ENCODE results near the gene UQCC2.

UQCC2 gene

GRCh38 chr6:33742837-33743236, 31.3 kb upstream of the UQCC2 start:
- no peak for DNase-seq

DNA sequence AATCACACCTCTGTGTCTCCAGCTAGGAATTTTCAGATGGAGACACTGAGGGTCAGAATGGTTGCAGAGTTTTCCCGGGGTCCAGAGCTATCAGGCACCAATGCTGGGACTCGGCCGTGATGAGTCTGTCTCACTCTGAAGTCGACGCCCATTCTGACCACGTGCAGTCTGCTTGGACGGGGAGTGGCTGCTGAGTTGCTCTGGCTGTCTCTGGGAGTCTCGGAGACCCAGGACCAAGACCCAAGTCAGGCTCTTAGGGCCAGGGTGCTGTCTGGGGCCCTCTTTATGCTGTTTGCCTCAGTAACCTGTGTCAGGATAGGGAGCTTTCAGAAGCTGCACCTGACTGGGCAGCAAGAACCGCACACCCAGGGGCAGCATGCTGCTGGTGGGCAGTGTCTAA, 30.6 kb upstream of the UQCC2 start:
- DNase-seq: no peak

DNA sequence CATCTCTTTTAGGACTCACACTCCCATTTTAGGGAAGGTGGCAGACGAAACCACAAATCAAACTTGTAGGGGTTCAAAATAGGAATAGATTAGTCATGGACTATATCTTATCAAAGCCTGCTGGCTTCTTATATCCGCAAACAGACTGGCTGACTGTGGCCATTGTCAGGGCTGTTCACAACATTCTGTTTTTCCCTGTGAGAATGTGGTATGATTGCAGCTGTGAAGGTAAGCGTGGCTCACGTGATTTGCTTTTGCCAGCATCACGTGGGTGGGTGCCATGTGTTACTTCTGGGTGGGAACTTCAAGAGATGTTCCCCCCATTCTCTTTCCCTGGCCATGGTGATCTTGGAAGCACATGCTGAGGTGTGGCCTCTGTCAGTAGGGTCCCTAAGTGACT, 29.3 kb upstream of the UQCC2 start:
- DNase-seq: no peak

GRCh38 chr6:33740204-33740608, 28.7 kb upstream of the UQCC2 start:
- DNase-seq: no peak

DNA sequence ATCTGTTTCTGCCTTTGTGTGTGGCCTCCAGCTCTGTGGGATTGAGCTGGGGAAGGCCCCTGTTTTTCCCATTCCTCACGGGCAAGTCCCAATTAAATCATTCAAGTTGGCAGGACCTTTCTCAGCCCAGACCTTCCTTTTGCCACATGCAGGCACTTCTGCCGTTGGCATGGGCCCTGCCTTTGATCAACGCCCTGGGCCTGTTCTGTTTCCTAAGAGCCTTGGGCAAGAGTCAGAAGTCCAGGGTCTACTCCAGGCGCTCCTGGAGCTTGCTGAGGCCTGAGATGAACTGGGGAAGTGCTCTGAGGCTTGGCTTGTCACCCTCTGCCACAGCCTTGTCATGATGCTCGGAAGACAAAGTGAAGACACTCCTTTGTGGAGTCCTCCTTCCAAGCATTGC, 28.1 kb upstream of the UQCC2 start:
- no peak for DNase-seq

GRCh38 chr6:33738879-33739278, 27.4 kb upstream of the UQCC2 start:
- DNase-seq: no peak

- DNase-seq: no peak
Observed at GRCh38 chr6:33738153-33738552, 26.7 kb upstream of the UQCC2 start.

DNA sequence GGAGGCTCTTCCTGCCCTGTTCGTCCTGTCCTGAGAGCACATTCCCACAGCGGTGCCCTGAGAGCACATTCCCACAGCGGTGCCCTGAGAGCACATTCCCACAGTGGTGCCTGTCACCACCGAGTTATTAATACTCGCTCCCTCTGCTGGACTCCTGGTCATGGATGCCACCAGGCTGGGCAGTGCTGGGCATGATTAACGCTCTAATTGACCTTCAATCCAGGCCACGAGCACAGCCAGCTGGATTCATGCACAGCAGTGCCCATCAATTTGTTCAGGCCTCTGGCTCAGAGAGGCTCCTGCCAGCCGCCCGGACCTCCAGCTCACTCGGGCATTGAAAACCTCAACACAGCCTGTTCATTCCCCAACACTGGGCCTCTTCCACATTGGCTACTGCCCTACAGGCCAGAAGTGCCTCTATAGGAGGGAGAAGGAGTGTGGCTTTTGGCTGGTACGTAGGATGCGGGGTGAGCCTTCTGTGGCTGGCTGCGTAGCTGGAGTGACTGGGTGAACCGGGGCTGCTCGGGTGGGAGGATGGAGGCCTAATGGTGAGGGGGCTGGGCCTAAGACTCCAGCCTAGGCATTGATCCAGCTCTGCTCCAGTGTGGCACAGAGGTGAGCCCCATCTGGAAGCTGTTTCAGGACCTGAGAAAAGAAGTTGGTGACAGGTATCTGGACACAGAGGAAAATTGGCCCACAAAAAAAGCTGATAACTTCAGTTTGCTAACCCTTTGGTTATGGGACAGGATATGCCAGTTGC, 25.9 kb upstream of the UQCC2 start:
- no peak for DNase-seq

DNA sequence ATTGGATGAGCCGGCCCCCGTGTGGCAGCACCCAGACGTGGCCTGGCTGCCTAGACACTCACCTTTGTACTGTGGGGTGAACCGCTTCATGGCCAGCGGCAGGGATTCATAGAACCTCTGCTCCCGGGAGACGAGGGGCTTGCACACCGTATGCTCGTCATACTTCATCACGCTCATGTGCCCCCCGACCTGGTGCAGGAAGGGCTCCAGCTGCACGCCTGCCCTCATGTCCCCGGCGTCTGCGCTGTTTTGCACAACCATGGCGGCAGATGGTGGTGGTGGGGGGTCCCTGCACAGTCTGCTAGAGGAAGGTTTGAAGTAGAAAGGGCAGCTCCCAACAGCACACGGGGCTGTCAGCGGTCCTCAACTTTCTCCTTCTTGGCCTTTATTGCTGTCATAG, 23.7 kb upstream of the UQCC2 start:
- no peak for DNase-seq

DNA sequence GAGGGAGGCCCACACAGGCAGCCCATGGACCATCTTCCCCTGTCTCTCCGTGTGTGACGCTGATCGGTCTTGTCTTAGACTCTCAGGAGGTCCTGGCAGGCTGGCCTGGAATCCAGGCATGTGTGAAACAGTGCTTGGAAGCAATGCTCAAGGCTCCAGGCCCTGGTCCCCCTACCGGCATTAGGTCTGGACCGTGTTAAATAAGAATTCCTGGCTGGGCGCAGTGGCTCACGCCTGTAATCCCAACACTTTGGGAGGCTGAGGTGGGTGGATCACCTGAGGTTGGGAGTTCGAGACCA, 22.2 kb upstream of the UQCC2 start:
- DNase-seq: no peak

DNA sequence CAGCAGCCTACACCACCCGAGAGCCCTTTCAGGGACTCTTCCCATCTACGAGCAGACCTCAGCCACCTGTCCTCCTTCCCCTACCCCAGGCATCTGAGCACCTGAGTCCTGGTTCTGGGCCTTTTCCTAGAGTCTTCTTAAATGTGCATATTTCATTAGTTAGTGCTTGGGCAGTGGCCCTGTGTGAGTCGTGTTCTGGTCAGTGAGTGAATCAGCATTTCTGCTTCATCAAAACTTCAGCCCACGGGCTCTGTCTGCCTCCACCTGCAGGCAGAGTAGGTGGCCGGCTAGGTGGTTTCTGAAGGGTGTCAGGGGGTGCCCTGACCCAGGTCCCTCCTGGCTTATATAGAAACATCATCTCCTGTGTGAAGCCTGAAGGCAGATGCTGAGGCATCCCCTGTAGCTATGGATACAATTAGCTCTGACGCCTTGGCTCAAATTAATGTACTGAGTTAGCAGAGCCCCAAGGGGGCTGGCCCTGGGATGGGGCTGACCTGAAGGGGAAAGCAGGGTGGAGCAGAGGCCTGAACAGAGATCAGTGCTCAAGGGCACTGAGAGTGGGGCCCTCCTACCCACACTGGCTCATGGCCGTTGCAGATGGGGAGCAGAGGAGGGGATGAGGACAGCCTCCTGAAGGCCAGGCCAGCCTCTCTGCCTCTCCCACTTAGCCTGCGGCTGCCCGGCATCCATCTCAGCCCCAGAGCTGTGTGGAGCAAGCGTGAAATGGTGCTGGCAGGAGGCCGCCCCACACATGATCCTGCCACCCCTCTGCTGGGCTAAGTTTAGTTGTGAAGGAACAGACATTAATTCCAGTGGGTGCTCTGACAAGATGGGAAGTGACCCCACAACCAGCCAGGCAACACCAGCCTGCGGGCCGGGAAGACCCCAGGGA, 21.6 kb upstream of the UQCC2 start:
- no peak for DNase-seq

DNA sequence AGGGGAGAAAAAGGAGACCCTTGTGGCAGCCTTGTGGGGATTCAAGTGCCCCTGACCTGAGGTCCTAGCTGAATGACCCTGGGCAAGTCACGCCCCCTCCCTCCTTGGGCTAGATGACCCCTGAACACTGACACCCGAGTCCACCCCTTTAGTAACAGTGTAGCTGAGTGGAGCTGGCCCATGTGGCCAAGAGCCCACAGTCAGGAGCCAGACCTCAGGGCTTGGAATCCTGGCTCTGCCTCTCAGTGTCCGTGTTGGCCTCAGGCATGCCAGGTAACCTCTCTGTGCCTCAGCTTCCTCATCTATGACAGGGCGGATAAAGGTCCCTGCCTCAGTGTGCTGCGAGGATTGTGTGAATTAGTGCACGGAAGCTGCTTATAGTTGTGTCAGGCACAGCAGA, 20.9 kb upstream of the UQCC2 start:
- DNase-seq: no peak

GRCh38 chr6:33731751-33732282, 20.3 kb upstream of the UQCC2 start:
- DNase-seq: no peak

DNA sequence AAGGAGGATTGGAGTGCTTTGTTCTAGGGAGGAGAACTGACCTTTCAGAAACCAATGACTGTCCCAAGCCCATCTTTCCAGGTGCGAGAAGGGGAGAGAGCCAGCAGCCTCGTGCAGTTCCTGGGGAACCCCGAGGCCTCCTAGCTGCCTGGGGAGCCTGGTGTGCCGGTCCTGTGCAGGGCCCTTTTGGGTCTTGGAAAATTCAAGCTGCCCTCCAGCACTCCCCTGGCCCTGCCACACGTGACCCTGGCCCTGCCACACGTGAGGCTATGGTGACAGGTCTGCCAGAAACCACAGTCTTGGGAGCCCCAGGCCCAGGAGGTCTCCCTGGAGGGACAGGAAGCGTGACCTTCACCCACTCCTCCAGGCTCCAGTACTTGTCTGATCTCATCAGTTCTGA, 19.5 kb upstream of the UQCC2 start:
- DNase-seq: no peak

GRCh38 chr6:33730611-33731010, 19.1 kb upstream of the UQCC2 start:
- DNase-seq: no peak

DNA sequence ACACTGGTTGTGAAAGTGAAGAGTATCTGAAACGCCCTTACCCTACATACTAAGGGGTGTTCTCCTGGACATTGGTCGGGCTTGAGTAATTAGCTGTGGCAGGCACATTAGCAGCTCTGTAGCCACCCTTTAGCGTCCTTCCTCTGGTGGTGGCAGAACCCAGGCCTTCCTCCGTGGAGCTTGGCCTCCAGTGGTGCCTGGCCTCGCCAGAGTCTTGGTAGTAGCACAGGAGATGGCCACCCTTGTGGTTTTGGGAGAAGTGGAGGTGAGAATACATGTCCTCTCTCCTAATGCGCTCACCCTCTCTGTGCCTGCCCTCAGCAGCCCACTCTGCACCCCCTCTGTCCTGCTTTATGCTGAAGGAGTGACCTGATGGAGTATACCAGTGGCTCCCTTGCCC, 17.6 kb upstream of the UQCC2 start:
- no peak for DNase-seq

DNA sequence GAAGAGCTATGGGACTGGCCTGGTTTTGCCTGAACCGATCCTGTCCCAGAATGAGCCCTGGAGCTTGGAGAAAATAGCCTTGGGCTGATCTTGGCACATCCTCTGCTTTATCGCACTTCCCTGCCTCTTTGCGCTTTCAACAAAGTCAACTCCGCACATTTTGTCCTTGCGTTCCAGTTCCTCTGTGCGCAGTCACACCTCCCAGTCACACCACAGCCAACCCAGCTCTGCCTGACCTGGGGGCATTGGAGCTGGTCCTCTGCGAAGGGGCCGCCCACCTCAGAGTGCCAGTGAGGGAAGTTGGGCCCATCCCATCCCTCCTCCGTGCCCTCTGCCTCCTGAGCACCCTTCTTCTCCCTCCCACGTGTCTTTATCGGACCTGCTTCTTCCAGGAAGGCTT, 16.9 kb upstream of the UQCC2 start:
- no peak for DNase-seq

- no peak for DNase-seq
Observed at GRCh38 chr6:33727932-33728331, 16.4 kb upstream of the UQCC2 start.

- no peak for DNase-seq
Observed at GRCh38 chr6:33727126-33727525, 15.6 kb upstream of the UQCC2 start.

- no peak for DNase-seq
Observed at GRCh38 chr6:33726696-33727095, 15.2 kb upstream of the UQCC2 start.

GRCh38 chr6:33725891-33726673, 14.6 kb upstream of the UQCC2 start:
- DNase-seq: no peak

DNA sequence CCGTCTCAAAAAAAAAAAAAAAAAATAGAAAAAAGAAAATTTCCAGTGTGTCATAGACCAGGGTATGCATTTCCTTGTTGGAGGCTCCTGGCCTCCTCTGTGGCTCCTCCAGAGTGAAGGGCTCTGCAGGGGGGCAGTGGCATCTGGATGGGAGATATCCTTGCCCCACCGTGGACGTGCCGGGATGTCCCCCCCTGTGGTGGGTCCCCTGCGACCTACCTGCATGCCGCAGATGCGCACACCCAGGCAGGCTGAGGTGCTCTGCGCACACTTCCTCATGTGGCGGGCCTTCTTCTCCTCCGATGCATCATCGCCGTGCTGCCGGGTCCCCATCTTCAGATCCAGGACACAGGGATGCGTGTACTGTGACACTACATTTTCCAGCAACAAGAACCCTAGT, 13.7 kb upstream of the UQCC2 start:
- DNase-seq: no peak

Measured in NK-92 treated with Interleukin-12 subunit alpha and Interleukin-12 subunit beta, amount 100 ng/mL, for 24 hours (cell line).